Renal cortex interstitium (tissue), 3 donors: ENCODE measurements around the gene RNU2-1. TPM values are rescaled to one million over a fixed set of nuclear protein-coding genes. Genes with fewer than 3 reads are reported as not detected.

Source experiments
- polyA plus RNA-seq, 3 donors: library from polyadenylated mRNA; unstranded; fragments of 120-200 nt; gene quantifications; one replicate each; pipeline ENCODE4 v1.2.1, GENCODE V29; 2013; ENCODE audit not compliant: insufficient read length in 3 of 3

Gene RNU2-1
- polyA plus RNA-seq, 3 donors, result not detected

Other genes starting within 250 kb of the RNU2-1 start
- 1,000 to 10,000 TPM; 1,334 to 1,508 (median 1,422) TPM for gene RPL27, start 235.6 kb downstream of the RNU2-1 start, polyA plus RNA-seq
- 10 to 100 TPM in 2 of 3 donors, 1 to 10 TPM in 1; 9.3 to 12.9 (median 11.0) TPM for gene IFI35, start 227.2 kb downstream of the RNU2-1 start, polyA plus RNA-seq
- gene VAT1, start 211.6 kb downstream of the RNU2-1 start, polyA plus RNA-seq, result 100 to 1,000 TPM; 113 to 134 (median 129) TPM
- 1 to 10 TPM; 3.6 to 4.0 (median 3.9) TPM for gene RND2, start 208.7 kb downstream of the RNU2-1 start, polyA plus RNA-seq
- gene BRCA1, start 108.6 kb downstream of the RNU2-1 start, polyA plus RNA-seq, result 10 to 100 TPM; 15.8 to 17.7 (median 16.5) TPM
- 100 to 1,000 TPM; 107 to 122 (median 122) TPM for gene NBR1, start 62.8 kb downstream of the RNU2-1 start, polyA plus RNA-seq
- gene TMEM106A, start 22.1 kb downstream of the RNU2-1 start, polyA plus RNA-seq, result 10 to 100 TPM; 15.2 to 30.7 (median 17.3) TPM
- gene CCDC200, start 5.4 kb downstream of the RNU2-1 start, polyA plus RNA-seq, result 10 to 100 TPM; 11.3 to 42.6 (median 12.3) TPM
- 10 to 100 TPM in 2 of 3 donors, 1 to 10 TPM in 1; 8.8 to 11.0 (median 10.9) TPM for gene ARL4D, start 165.0 kb upstream of the RNU2-1 start, polyA plus RNA-seq
- gene DHX8, start 250.0 kb upstream of the RNU2-1 start, polyA plus RNA-seq, result 10 to 100 TPM; 38.4 to 43.1 (median 42.1) TPM